Esophagus squamous epithelium (tissue), 5 donors: Measurements from ENCODE around the gene THOC2. TPM values are rescaled to one million over a fixed set of nuclear protein-coding genes. Genes with fewer than 3 reads are reported as not detected.
A peak's percentile ranks its signal among the peaks of the same experiment; 100 is the strongest.

Experiments used
- DNase-seq: peaks from one replicate; lab custom pipeline; 2025; lab: John Stamatoyannopoulos, UW
- H3K27ac ChIP-seq, 4 donors: fragments of 200-600 bp; sonication (generic); one replicate each; pipeline ENCODE4 v1.5.1; 2016 to 2019; ENCODE audit warnings: mild to moderate bottlenecking in 1 of 4
- H3K27me3 ChIP-seq, 4 donors: fragments of 200-600 bp; sonication (generic); 1 replicate in 3 of 4; 2 replicates in 1 of 4; pipeline versions ENCODE4 v1.5.1 to v1.6.0; 2017 to 2021; ENCODE audit warnings: antibody characterized with exemption in 1 of 4
- H3K36me3 ChIP-seq, 3 donors: fragments of 200-600 bp; sonication (generic); one replicate each; pipeline ENCODE4 v1.5.1; 2016 to 2019
- H3K4me1 ChIP-seq, 3 donors: fragments of 200-600 bp; sonication (generic); one replicate each; pipeline ENCODE4 v1.5.1; 2017 to 2019
- H3K4me3 ChIP-seq, 4 donors: fragments of 200-600 bp; sonication (generic); 1 replicate in 3 of 4; 2 replicates in 1 of 4; pipeline ENCODE4 v1.5.1; 2016 to 2019; ENCODE audit warnings: mild to moderate bottlenecking in 2 of 4, moderate library complexity in 1 of 4
- H3K9me3 ChIP-seq, 3 donors: fragments of 200-600 bp; sonication (generic); one replicate each; pipeline ENCODE4 v1.5.1; 2016 to 2019
- POLR2A ChIP-seq, 4 donors: fragments of 450-650 bp; IDR thresholded peaks; one replicate each; pipeline ENCODE4 v1.6.1; 2017; ENCODE audit warnings: antibody characterized with exemption in 4 of 4, mild to moderate bottlenecking in 4 of 4, moderate library complexity in 3 of 4
- WGBS, 2 donors: methylation state at CpG; one replicate each; pipeline ENCODE4 v1.1.5; 2018; 5-methylcytosine and 5-hydroxymethylcytosine counted together
- intact Hi-C: fragments of 100-400 bp; cut with DNase I; formaldehyde crosslinking; loops from one replicate; pipeline ENCODE4 v1.15.0; 2022
- total RNA-seq, 4 donors: library from RNA; depleted of rRNA; stranded (reverse); fragments of >200 nt; gene quantifications; one replicate each; pipeline ENCODE4 v1.1.0, GENCODE V29; 2016
- TF ChIP-seq, protein P1 (sequence below), 6 experiments: fragments of 450-650 bp in 4 of 6; fragments of 200-600 bp in 2 of 6; sonication (generic) in 2 of 6; IDR thresholded peaks; one replicate each; pipeline ENCODE4 v1.5.1; 2016 to 2019; ENCODE audit warnings: antibody characterized with exemption in 6 of 6, mild to moderate bottlenecking in 4 of 6, moderate library complexity in 4 of 6
- donor health status: DM: yes; HTN: yes; CAD: no.

The THOC2 gene
- total RNA-seq, 4 donors from 2014 or later, result 36.4 to 108 (median 63.8) TPM

- no peak overlapping the region for H3K4me3 ChIP-seq
- no peak overlapping the region for H3K27ac ChIP-seq
- TF ChIP-seq, protein P1, sequence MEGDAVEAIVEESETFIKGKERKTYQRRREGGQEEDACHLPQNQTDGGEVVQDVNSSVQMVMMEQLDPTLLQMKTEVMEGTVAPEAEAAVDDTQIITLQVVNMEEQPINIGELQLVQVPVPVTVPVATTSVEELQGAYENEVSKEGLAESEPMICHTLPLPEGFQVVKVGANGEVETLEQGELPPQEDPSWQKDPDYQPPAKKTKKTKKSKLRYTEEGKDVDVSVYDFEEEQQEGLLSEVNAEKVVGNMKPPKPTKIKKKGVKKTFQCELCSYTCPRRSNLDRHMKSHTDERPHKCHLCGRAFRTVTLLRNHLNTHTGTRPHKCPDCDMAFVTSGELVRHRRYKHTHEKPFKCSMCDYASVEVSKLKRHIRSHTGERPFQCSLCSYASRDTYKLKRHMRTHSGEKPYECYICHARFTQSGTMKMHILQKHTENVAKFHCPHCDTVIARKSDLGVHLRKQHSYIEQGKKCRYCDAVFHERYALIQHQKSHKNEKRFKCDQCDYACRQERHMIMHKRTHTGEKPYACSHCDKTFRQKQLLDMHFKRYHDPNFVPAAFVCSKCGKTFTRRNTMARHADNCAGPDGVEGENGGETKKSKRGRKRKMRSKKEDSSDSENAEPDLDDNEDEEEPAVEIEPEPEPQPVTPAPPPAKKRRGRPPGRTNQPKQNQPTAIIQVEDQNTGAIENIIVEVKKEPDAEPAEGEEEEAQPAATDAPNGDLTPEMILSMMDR (IDR thresholded peaks at IDR 0.05), result no peak
- TF ChIP-seq POLR2A (IDR thresholded peaks at IDR 0.05), result no peak
- H3K4me1 ChIP-seq, result no peaks in the 10 kb centered on the region
- no peaks in the 10 kb centered on the region for H3K27me3 ChIP-seq
- H3K9me3 ChIP-seq, result no peaks in the 10 kb centered on the region
- intact Hi-C loops, result no loop called here
- H3K36me3 ChIP-seq, result peaks cover 0 to 26% (median 0%) of the 10 kb centered on the region in 3 donors
- 51 to 85% methylated on average over 2 of the region's 2 CpGs for WGBS, 2 donors
- DNase-seq, result no peak
These were observed 36.5 kb downstream of the THOC2 start for GRCh38 chrX:123696334-123696733.

- Histone ChIP-seq H3K27me3 (no peaks in the 10 kb centered on the region), H3K4me3 (no peak overlapping the region), H3K9me3 (no peaks in the 10 kb centered on the region), H3K27ac (no peak overlapping the region), H3K4me1 (no peaks in the 10 kb centered on the region), H3K36me3 (peaks cover 0 to 30% (median 0%) of the 10 kb centered on the region in 3 donors)
- intact Hi-C loops, result no loop called here
- DNase-seq, result no peak
- TF ChIP-seq, protein P1 (IDR thresholded peaks at IDR 0.05), result no peak
- TF ChIP-seq POLR2A (IDR thresholded peaks at IDR 0.05), result no peak
These were observed 37.6 kb downstream of the THOC2 start for GRCh38 chrX:123695242-123695641.

- Histone ChIP-seq H3K36me3 (peaks cover 0 to 30% (median 0%) of the 10 kb centered on the region in 3 donors), H3K27me3 (no peaks in the 10 kb centered on the region), H3K9me3 (no peaks in the 10 kb centered on the region), H3K4me3 (no peak overlapping the region), H3K4me1 (no peaks in the 10 kb centered on the region), H3K27ac (no peak overlapping the region)
- intact Hi-C loops, result no loop called here
- WGBS, 2 donors, result 77 to 98% methylated on average over 5 of the region's 5 CpGs
- TF ChIP-seq, protein P1 (IDR thresholded peaks at IDR 0.05), result no peak
- no peak for TF ChIP-seq POLR2A (IDR thresholded peaks at IDR 0.05)
- DNase-seq, result no peak
These were observed 41.1 kb downstream of the THOC2 start for GRCh38 chrX:123691776-123692175.

GRCh38 chrX:123688524-123688923, 44.3 kb downstream of the THOC2 start:
- no peak overlapping the region for H3K4me3 ChIP-seq
- H3K4me1 ChIP-seq, result no peaks in the 10 kb centered on the region
- WGBS, 2 donors, result 88 to 100% methylated on average over 1 of the region's 1 CpG
- H3K9me3 ChIP-seq, result no peaks in the 10 kb centered on the region
- intact Hi-C loops, result no loop called here
- peaks cover 0 to 30% (median 0%) of the 10 kb centered on the region in 3 donors for H3K36me3 ChIP-seq
- DNase-seq, result no peak
- no peak overlapping the region for H3K27ac ChIP-seq
- no peaks in the 10 kb centered on the region for H3K27me3 ChIP-seq
- TF ChIP-seq, protein P1 (IDR thresholded peaks at IDR 0.05), result no peak
- TF ChIP-seq POLR2A (IDR thresholded peaks at IDR 0.05), result no peak

DNA sequence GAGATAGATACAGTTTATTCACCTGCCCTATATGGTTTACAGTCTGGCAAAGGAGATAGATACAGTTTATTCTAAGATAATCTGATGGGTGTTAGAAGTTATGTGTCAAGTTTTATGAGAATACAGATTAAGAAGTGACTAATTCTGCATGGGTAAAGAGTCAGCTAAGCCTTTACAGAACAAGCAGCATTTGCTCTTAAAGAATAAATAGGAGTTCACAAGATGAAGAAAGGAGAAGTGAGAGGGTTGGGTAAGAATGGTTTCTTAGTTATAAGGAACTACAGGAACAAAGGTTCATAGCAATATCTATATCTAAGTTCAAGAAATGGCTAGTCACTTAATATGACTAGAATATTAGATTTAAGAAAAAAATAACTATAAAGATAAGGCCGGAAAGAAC, 47.6 kb downstream of the THOC2 start:
- DNase-seq, result no peak
- TF ChIP-seq, protein P1 (IDR thresholded peaks at IDR 0.05), result no peak
- TF ChIP-seq POLR2A (IDR thresholded peaks at IDR 0.05), result no peak
- 80 to 88% methylated on average over 1 of the region's 1 CpG for WGBS, 2 donors
- Histone ChIP-seq H3K4me3 (no peak overlapping the region), H3K27me3 (no peaks in the 10 kb centered on the region), H3K27ac (peak overlapping the region in 1 of 4 donors; percentile 39), H3K9me3 (no peaks in the 10 kb centered on the region), H3K36me3 (peaks cover 0 to 20% (median 0%) of the 10 kb centered on the region in 3 donors), H3K4me1 (no peaks in the 10 kb centered on the region)
- intact Hi-C loops, result no loop called here
